ENCODE results near the gene HCAR2.
A peak's percentile ranks its signal among the peaks of the same experiment; 100 is the strongest.
"Not testable (repeated sequence)": the region's sequence is repeated elsewhere in the genome, so short reads cannot be mapped to it uniquely, and the experiment has no call there.

HCAR2 gene

DNA sequence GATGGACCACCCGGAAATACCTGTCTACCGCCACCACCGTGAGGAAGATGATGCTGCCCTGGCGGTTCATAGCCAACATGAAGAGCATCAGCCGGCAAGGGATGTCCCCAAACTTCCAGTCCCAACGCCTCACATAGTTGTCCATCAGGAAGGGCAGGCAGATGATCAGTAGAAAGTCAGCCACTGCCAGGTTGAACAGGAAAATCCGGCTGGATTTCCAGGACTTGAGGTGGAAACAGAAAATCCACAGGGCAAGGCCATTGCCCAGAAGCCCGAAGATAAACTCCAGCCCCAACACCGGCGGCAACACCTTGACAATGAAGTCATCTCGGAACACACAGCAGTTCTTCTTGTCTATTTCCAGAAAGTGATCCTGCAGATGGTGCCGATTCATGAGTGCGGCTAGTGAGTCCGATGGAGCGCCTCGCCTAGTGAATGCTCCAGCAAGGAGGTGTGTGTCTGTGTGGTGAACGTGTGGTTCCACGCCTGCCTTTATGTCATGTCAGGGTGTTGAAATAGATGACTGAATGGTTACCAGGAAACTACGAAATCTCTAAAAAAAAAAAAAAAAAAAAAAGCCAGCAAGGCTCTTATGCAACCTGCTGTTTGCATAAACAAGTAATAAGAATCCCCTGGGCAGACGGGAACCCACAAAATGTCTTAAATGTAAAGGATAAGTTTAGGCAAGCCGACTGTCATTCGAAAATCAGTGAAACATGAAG is at the start of gene HCAR2:
Gene HCAR2, minus strand, starts transcription at position 468 of the 722 bp plus-strand sequence. Its CDS starts 74 bp downstream, at position 394.
- DNase-seq: not testable (repeated sequence)

GRCh38 chr12:122752464-122753318 is 49.5 kb upstream of the HCAR2 start, which contains the start of gene DENR:
Gene DENR (plus strand): TSS chr12:122752824. CDS start chr12:122753702, 878 bp downstream.
- TF ChIP-seq POLR2A (IDR thresholded peaks at IDR 0.05; ENCODE audit: low read length) (peak; percentile 91), GATA1 (IDR thresholded peaks at IDR 0.05; ENCODE audit: low read depth, low read length) (no peak)
- DNase-seq: peak; percentile 98 to 100

DNA sequence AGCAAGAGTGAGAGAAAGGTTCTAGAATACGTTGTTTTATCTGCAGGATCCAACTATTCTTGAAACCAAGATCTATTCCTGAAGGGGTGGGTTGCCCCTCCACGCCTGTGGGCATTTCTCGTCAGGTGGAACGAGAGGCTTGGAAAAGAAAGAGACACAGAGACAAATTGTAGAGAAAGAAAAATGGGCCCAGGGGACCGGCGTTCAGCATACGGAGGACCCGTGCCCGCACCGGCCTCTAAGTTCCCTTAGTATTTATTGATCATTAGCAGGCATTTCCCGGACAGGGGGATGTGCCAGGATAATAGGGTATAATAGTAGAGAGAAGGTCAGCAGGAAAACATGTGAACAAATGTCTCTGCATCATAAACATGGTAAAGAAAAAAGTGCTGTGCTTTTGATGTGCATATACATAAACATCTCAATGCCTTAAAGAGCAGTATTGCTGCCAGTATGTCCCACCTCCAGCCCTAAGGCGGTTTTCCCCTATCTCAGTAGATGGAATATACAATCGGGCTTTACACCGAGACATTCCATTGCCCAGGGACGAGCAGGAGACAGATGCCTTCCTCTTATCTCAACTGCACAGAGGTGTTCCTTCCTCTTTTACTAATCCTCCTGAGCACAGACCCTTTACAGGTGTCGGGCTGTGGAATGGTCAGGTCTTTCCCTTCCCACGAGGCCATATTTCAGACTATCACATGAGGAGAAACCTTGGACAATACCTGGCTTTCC is 47.8 kb upstream of the HCAR2 start:
- DNase-seq: not testable (repeated sequence)

DNA sequence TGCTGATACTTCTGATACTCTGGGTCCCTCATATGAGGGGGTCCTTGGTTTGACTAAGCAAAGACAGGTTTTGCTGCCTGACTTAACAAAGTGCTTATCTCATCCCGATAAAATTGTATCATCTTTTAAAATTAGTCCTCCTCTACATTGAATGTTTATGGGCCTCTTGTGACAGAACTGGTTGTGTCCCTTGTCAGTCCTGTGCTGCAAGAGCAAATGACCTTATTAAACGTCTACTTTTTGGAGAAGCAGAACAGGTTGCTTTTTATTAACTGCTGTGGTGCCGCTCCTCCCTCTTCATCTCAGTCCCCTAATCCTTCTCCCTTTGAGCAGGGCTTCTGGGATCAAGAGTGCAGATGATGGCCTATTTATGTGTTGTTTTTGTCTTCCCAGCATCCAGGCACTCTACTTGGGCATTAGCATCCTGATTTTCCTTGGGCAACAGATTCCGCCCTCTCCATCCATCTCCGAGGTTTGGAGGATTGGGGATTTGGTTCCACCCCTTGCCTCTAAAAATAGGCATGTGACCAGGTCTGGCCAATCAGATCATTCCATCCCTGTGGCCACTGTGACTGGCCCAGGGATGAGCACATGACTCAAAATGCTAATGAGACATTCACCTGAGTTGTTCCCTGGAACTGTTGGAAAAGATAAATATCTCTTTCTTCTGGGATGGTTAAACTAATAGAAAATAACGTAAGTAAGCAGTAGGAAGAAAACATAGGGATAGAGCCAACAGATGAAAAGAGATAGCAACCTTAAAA is 46.6 kb upstream of the HCAR2 start:
- TF ChIP-seq GATA1 (IDR thresholded peaks at IDR 0.05; ENCODE audit: low read depth, low read length): no peak
- DNase-seq: peak in 1 of 2 experiments; percentile 11

DNA sequence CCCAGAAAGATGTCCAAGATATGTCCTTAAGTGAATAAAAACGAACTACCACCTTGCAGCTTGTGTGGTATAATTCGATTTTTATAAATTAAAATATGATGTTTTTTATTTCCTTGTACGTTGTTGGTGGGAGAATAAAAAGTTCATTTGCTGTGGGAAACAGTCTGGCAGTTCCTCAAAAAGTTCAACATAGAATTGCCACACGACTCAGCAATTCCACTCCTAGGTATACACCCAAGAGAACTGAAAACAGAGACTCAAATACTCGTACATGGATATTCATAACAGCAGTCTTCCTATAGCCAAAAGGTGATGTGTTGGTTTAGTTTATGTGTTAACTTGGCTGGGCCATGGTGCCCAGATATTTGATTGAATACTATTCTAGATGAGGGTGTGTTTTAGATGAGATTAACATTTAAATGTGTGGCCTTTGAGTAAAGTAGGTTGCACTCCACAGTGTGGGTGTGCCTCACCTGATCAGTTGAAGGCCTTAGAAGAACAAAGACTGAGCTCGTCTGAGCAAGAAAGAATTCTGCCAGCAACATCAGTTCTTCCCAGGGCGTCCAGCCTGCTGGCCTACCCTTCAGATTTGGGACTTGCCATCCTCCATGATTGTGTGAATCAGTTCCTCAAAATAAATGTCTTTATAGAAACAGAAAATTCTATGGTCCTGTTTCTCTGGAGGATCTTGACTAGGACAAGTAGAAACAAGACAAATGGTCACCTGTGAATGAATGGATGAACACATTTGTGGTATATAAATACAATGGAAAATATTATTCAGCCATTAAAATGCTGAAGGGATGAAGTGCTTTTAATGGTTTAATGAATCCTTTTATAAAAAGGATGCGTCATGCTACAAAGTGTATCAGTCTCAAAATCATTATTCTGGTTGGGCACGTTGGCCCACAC is 44.3 kb upstream of the HCAR2 start:
- no peak for DNase-seq

GRCh38 chr12:122743895-122744525 is 40.9 kb upstream of the HCAR2 start:
- TF ChIP-seq POLR2A (IDR thresholded peaks at IDR 0.05; ENCODE audit: low read length) (no peak), GATA1 (IDR thresholded peaks at IDR 0.05; ENCODE audit: low read depth, low read length) (no peak)
- no peak for DNase-seq

More for the DNA sequence above, 44.3 kb upstream of the HCAR2 start:
- no peak for TF ChIP-seq POLR2A (IDR thresholded peaks at IDR 0.05; ENCODE audit: low read length)
- no peak for TF ChIP-seq GATA1 (IDR thresholded peaks at IDR 0.05; ENCODE audit: low read depth, low read length)

DNA sequence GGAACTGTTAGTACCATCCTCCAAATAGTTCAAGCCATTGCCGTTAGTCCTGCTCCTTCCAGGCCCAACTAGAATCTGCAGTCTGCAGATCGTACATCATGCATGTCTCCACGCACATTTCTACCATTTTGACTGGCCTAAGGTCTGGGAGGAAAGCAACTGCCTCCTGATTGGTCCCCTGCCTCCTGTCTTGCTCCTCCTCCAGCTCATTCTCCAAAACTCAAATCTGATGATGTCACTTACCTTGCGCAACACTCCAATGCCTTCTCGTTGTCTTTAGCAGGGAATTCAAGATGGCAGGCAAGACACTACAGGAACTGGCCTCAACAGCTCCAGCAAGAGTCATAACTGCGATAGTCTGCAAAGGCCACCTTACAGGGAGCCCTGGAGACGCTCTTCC is 37.2 kb upstream of the HCAR2 start:
- peak in 1 of 2 experiments; percentile 23 for DNase-seq
- no peak for TF ChIP-seq POLR2A (IDR thresholded peaks at IDR 0.05; ENCODE audit: low read length)
- TF ChIP-seq GATA1 (IDR thresholded peaks at IDR 0.05; ENCODE audit: low read depth, low read length): no peak

- DNase-seq: no peak
- TF ChIP-seq GATA1 (IDR thresholded peaks at IDR 0.05; ENCODE audit: low read depth, low read length) (no peak), POLR2A (IDR thresholded peaks at IDR 0.05; ENCODE audit: low read length) (no peak)
These were observed 35.4 kb upstream of the HCAR2 start for GRCh38 chr12:122738571-122738970.

DNA sequence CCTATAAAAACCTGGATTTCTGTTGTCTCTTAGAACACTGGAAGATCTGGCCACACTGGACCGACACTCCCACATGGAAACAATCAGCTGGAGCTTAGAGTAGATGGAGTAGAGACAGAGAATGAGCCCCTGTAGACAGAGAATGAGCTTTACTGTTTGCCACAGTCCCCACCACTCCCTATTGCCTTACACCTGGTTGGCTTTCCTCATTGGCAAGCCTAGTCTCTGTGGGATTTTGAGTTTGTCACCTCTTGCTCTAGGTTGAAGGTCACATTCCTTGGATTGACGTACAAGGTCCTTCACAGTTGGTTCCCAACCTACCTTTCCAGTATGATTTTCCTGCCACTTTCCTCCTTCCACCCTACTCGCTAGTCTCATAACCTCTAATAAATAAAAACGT is 29.5 kb upstream of the HCAR2 start:
- DNase-seq: no peak
- TF ChIP-seq POLR2A (IDR thresholded peaks at IDR 0.05; ENCODE audit: low read length) (no peak), GATA1 (IDR thresholded peaks at IDR 0.05; ENCODE audit: low read depth, low read length) (no peak)

DNA sequence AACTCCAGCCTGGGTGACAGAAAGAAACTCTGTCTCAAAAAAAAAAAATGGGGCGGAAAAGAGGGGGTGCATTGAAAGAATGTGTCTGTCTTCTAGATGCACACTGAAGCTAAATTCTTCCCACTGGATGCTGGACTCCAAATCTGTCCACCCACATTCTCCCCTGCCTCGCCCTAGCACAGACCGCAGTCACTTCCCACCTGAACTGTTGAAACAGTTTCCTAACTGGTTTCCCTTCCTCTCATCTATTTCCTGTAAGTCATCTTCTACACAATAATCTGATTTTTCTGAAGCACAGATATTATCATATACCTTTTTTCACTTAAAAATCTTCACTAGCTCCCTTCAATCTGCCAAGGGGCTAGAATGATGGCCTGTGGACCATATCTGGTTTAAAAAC is 29.0 kb upstream of the HCAR2 start:
- DNase-seq: no peak
- TF ChIP-seq POLR2A (IDR thresholded peaks at IDR 0.05; ENCODE audit: low read length) (no peak), GATA1 (IDR thresholded peaks at IDR 0.05; ENCODE audit: low read depth, low read length) (no peak)

DNA sequence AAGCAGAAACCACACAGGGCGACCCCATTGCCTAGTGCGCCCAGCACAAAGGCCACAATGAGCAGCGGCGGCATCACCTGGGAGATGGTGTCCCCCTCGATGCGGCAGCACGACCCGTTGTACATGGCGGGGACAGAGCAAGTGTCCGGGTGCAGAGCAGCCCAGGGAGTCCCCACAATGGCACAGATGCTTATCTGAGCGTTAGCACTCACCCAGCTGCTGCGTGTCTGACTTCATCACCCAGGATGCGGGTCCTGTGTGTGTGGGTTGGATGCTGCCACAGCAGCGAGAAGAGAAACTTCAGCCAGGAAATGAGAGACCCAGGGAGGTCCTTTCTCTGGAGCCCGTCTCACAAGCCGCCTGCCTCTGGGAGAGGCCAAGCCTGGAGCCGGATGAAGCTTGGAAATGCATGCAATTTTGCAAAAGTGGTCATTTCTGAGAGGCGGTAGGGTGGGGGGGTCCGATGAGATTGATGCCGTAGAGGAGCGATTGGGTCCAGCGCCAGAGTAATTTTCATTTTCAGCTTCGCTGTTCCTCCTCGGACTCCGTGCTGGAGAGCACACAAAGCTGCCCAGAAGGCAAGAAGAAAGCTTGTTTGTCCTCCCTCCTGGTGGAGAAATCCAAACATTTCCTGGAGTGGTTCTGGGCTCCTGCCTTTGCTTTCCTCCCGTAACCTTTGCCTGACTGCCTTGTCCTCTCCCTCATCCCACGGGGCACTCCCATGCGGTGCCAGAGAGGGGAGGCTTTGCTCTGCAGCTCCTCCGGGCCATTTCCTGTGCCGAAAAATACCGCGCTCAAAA is 27.3 kb upstream of the HCAR2 start, which contains the start of gene HCAR1:
Gene HCAR1, minus strand, starts transcription at position 630 of the 800 bp plus-strand sequence. Its CDS starts 505 bp downstream, at position 125.
- no peak for DNase-seq
- TF ChIP-seq POLR2A (IDR thresholded peaks at IDR 0.05; ENCODE audit: low read length) (no peak), GATA1 (IDR thresholded peaks at IDR 0.05; ENCODE audit: low read depth, low read length) (no peak)
